Measurements from ENCODE around the gene PI16.
"Not testable (repeated sequence)": the region's sequence is repeated elsewhere in the genome, so short reads cannot be mapped to it uniquely, and the experiment has no call there.

Gene PI16

DNA sequence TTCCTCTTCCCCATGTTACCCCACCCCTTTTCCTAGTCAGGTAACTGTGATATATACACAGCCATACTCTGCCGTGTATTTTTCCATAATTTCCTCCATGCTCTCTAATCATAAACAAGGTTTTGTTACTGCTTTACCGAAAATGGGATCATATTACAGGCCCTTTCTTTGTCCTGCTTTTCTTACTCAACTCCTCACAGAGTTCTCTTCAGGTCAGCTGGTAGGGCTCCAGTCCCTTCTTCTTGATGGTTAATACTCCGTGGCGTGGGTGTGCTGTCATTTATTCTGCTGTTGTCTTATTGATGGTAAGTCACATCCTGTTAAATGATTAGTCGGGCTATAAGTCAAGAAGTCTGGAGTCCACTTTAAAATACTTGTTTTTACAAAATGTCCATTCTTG lies 24.9 kb upstream of the PI16 start:
- DNase-seq, result no peak

DNA sequence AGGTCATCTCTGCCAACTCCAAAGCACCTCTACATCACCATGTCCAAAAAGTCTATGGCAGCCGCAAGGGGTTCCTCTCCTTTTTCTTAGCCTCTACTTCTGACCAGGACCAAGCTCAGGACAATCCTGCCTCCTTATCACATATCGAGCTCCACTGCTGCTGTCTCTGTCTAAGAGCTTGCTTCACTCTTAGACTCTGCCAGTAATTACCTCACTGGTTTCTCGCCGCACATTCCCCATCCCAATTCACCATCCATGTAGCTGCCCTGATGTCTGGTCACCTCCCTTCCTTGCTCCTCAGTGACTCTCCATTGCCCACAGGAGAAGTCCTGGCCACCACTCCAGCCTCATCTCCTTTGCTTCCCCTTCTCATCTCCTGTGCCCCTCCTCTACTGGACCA lies 24.1 kb upstream of the PI16 start:
- no peak for DNase-seq

DNA sequence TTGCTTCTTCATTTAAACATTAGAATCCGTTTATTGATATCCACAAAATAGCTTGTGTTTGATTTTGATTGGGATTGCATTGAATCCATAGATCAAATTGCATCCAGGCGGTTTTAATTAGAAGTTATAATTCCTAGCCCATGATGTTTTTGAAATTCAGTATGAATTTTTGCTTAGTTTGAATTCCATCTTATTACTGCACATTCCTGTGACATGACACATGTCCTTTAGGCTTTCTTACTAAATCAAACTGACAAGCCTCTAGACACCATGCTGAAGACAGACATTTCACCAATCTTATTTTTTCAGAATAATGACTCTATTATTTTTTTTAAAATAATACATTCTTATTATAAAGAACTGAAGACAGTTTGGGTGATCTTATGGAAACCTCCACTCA lies 21.4 kb upstream of the PI16 start:
- no peak for DNase-seq

DNA sequence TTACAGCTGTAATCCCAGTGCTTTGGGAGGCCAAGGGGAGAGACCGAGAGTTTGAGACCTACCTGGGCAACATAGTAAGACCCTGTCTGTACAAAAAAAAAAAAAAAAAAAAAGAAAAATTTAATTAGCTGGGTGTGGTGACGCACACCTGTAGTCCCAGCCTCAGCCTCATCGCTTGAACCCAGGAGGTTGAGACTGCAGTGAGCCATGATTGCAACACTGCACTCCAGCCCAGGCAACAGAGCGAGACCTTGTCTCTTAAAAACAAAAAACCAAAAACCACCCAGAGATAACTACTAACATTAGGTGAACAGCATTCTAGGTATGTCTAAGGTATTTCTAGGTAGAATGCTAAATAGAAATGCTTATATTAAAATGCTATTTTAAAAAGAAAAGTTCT lies 21.0 kb upstream of the PI16 start:
- no peak for DNase-seq

DNA sequence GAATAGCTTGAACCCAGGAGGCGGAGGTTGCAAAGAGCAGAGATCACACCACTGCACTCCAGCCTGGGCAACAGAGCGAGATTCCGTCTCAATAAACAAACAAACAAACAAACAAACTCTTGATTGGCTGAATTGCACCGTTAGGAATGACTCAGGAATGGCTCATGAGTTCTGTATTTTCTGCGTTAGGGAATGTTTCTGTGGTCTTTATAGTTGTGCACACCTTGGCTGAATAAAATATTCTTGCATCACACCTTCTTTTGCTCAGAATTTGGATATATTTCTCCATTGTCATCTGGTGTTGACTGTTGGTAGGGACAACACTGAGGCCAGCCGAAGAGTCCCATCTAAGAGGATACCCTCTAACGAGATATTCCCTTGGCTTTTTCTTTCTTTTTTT lies 19.6 kb upstream of the PI16 start:
- DNase-seq, result no peak

DNA sequence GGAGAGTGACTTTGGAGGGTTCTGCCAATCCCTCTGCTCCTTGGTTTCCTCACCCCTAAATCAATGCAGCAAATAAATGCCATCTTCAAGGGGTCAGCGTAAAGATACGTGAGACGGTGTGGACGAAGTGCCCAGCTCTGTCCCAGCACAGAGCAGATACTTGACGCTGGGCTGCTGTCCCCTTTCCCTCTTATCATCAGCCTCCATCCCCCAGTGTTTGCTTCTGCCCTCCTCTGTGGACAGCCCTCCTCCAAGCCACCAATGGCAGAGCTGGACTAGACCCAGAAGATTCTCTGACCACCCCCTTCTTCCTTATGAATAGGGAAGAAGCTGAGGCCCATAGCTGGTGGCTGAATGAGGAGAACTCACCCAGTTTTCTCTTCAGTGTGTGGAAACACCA lies 17.7 kb upstream of the PI16 start:
- DNase-seq, result no peak

DNA sequence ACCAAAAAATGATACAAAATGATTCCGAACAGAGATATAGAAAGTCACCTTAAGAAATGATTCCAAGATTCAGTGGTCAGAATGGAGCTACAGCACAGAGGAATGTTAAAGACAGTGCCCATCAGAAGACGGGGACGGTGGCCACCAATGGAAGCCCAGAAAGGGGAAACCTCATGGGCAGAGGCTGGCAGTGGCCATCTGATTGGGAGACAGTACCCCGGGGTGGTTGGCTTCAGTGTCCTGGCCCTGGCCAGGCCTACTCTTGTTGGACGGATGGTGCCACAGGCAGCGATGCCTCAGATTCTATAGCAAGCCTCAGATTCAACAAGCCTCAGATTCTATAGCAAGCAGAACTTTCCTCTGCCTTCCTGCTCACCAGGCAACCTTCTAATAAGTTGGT lies 16.6 kb upstream of the PI16 start:
- DNase-seq, result no peak

DNA sequence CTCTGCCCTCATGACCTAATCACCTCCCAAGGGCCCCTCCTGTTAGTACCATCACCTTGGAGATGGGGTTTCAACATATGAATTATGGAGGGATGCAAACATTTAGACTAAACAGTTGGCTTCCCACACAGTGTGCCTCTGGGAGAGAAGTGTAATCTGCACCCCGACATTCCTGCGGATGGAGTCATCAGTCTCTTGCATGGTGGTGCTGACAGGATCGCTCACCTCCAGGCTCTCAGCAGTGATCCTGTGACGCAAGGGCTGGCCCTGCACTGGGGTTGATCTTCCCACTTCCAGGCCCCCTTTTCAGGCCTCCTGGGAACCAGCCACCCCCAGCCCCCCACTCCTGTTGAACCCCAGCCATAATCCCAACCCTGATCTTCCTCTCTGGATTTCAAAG lies 16.0 kb upstream of the PI16 start:
- DNase-seq, result no peak

DNA sequence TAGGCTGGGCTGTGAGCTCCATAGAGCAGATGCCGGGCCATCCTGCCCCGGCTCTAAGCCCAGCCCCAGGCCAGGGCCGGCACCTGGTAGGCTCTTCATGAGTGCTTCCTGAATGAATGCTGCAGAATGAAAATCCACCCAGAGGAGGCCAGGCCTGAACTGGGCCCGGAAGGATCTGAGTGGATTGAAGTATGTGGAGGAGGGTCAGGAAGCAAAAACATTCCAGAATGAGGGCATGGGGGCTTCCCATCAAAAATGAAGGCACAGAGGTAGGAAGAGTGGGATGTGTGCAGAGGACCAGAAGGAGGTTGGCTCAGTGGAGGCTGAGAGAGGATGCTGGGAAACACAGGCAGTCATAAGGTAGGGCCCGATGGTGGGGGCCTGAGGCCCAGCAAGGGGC lies 15.5 kb upstream of the PI16 start:
- DNase-seq, result not testable (repeated sequence)

DNA sequence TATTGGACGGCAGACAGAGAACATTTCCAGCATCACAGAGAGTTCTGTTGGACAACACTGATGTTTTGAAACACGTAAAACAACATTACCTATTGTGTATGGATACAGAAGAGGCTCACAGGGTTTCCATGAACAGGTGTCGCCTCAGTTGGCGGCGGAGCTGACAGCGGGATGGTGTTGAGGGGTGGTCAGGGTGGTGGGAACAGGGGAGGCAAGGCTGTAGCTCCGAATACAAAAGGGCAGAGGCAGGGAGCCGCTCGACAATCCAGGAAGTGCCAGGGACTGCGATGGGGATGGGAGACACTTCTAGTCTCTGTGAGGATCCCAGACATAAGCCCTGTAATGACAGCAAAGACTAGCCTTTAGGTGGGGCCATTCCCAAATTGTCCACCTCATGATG lies 14.5 kb upstream of the PI16 start:
- DNase-seq, result no peak

DNA sequence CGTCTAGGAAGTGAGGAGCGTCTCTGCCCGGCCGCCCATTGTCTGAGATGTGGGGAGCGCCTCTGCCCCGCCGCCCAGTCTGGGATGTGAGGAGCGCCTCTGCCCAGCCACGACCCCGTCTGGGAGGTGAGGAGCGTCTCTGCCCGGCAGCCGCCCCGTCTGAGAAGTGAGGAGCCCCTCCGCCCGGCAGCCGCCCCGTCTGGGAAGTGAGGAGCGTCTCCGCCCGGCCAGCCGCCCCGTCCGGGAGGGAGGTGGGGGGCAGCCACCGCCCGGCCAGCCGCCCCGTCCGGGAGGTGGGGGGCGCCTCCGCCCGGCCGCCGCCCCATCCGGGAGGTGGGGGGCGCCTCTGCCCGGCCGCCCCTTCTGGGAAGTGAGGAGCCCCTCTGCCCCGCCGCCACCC lies 13.0 kb upstream of the PI16 start:
- DNase-seq, result not testable (repeated sequence)

DNA sequence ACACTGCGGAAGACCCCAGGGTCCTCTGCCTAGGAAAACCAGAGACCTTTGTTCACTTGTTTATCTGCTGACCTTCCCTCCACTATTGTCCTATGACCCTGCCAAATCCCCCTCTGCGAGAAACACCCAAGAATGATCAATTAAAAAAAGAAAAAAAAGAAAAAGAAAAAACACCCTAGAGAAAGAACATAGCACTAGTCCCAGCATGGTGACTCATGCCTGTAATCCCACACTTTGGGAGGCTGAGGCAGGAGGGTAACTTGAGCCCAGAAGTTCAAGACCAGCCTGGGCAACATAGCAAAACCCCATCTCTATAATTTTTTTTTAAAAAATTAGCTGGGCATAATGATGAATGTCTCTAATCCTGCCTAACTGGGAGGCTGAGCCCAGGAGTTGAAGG lies 12.2 kb upstream of the PI16 start:
- not testable (repeated sequence) for DNase-seq

DNA sequence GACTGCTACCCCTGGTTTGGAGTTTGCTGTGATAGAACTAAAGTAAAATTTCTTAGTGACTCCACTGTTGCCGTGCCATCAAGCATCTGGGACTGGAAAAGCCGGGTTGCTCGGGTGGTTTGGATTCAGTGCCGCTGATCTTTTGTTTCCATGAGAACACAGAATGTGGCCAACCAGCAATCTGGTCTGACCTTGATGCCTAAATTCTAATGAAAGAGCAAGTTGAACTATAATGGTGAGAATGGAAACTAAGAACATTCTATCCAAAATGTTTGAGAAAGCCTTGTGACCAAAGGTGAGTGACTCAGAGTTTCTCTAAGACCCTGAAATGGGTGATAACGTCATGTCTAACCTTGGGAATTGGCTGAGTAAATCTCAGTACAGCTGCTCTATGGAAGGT lies 9.9 kb upstream of the PI16 start:
- DNase-seq, result no peak

DNA sequence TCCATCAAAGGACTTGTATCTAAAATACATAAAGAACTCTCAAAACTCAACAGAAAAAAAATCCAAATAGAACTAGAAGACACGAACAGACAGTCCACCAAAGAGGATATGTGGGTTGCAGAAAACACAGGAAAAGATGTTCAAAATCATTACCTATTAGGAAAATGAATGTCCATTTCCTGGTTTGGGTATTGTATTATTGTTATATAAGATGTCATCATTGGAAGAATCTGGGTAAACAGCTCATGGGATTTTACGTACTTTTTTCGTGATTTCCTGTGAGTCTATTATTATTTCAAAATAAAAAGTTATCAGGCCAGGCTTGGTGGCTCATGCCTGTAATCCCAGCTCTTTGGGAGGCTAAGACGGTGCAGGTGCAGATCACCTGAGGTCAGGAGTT lies 9.2 kb upstream of the PI16 start:
- DNase-seq, result no peak

DNA sequence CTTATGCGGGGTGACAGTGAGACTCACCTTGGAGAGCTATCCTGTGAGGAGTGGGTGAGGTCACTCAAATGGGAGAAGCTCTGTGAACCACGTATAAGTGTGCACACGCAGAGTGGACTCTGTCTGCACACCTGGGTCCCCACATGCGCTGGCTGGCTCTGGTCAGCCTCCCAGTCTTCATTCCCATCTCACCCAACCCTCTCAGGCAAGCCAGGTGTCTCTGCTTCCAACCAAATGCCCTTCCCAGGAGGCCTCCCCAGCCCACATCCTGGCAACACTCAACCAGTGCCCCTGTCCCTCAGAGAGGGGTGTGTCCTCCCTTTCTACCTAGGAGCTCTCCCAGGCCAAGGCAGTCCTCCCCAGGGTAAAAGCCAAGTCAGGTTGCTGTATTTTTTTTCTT lies 8.0 kb upstream of the PI16 start:
- no peak for DNase-seq

DNA sequence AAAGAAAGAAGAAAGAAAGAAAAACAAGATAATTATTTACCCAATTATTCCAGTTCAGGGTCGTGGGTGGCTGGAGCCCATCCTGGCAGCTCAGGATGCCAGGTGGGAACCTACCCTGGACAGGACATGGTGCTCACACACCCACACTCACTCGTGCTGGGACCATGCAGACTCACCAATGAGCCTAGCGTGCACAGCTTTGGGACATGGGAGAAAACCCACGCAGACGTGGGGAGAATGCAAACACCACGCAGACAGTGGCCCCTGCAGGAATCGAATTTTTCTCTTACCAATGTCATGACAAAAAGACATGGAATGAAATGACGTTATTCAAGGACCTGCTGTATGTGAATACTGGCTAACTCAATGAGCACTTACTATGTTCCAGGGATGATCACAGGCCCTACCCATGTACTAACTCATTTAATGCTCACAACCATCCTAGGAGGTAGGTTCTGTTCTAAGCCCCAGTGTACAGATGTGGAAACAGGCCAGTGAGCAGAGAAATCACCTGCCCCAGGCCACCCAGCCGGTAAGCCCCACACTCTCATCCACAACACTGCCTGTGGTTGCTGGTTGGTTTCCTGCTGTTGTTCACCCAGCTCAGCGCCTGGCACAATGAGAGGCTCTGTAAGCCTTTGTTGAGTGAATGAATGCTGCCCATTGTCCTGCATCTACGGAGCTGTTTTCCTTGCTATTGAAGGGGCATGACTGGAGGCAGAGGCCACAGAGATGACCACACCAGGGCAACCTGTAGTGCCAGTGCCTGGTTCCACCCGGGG lies 6.8 kb upstream of the PI16 start:
- DNase-seq, result no peak

DNA sequence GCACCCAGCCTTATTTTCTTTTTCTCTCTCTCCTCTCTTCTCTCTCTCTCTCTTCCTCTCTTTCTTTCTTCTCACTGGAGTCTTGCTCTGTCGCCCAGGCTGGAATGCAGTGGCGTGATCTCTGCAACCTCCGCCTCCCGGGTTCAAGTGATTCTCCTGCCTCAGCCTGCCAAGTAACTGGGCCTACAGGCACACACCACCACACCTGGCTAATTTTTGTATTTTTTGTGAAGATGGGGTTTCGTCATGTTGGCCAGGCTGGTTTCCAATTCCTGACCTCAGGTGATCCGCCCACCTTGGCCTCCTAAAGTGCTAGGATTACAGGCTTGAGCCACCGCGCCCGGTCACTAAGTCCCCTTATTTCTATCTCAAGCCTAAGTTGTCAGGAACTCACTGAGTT lies 5.5 kb upstream of the PI16 start:
- DNase-seq, result not testable (repeated sequence)

DNA sequence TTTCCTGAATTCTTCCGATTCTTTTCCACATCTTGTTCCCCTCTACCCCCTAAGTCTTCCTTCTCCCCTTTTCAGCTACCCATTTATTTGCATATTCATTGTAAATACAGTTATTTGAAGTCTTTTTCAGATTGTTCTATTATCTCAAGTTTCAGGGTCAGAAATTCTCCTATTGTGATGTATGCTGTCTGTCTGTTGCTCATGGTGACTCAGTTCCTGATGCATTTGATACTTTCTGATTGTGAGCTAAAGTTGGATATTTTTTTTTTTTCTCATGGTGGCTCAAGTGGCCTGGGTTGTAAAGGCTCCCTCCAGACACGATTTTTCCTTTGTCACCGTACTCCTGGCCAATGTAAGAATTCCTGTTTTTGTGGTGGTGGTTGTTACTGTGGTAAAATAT lies 4.9 kb upstream of the PI16 start:
- DNase-seq, result no peak

DNA sequence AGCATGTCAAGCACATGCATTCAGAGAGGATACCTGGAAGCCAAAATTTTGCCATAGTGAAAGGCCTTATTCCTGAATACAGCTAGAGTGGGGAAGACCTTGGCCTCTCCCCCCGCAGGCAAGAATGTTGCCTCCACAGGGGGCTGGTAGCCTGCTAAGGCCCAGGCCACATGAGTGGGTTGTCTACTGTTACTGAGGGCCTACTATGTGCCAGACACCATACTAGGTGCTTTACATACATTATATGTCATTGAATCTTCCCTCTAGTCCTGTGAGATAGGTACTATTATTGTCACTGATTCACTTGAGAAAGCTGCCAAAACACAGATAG lies 642 bp upstream of the PI16 start:
- DNase-seq, result no peak

DNA sequence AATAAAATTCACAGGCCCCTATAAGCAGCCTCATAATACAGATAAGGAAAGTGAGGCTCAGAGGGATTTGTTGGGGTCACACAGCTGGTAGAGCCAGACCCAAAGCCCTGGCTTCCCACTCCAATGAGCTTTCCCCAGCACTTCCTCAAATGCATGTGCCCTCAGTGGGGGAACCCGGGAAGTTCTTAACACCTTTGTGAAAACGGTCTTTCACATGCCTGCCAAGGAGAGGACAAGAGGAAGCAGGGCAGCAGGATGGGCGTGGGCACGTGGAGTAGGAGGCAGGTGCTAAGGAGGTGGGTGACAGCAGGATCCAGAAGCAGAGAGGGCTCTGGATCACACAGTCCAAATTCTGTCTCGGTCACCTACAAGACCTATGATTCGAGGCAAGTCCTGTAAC lies 598 bp downstream of the PI16 start:
- DNase-seq, result no peak

DNA sequence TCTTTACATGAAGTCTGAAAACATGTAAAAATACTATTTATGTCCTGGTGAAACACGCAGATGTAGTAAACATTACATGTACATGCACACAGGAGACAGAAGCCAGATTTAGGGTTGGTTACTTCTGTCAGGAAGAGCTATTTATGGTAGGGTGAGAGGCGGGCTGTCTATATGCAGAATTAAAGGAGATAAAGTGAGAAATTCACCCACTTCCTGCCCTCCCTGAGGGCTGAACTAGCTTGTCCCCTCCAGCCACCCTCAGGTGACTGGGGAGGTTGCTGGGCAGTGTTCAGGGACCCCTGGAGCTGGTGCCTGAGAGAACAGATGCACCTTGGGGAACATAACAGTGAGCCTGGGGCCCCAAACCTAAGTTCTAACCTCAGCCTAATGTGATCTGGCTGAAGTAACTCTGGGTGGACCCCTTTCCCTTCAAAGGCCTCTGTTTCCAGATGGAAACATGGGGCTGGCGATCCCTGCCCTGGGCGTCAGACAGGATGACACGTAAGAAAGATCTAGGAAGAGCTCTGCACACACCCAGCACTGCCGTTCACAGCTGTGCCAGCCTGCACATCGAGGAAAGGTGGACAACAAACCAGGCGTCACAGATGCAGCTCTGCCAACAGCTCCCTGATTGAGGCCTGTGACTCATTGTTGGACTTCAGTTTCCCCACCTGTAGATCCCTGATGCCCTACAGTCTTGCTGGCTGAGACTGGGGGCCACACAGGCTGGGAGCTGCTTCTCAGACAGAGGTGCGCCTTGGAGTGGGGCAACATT lies 1.3 kb downstream of the PI16 start:
- no peak for DNase-seq

DNA sequence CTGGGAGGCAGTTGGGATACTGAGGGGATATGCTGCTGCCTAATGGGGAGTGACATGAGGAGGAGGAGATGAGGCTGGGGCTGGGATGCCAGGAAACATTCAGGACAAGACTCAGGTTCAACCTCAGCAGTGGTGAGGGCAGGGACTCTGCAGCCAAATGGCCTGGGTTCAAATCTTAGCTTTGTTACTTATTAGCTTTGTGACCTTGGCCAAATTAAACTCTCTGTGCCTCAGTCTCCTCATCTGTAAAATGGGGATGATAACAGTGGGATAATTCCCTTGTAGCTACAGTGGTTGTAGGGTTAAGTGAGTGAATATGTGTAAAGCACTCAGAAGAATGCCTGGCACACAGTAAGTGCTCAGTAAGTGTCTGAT lies 1.9 kb downstream of the PI16 start:
- no peak for DNase-seq

DNA sequence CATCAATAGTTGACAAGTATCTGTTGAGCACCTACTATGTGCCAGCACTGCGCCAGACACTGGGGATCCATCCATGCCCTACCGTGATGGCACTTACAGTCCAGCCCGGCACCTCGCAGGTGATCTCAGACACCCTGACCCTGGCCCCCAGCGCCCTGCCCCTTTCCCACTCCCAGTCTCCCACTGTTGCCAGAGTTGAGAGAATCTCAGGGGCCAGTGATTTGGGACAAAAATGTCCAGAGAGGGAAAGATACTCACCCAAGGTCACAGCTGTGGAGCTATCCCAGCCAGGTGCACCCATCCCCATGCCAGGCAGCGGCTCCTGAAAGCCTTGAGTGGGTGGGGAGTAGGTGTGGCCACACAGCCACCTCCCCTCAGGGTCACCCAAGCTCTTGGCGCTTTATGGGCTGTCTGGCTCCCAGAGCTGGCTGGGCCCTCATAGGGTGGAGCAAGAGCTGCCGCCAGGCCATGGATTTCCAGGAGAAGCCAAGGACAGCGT lies 3.3 kb downstream of the PI16 start:
- DNase-seq, result no peak

DNA sequence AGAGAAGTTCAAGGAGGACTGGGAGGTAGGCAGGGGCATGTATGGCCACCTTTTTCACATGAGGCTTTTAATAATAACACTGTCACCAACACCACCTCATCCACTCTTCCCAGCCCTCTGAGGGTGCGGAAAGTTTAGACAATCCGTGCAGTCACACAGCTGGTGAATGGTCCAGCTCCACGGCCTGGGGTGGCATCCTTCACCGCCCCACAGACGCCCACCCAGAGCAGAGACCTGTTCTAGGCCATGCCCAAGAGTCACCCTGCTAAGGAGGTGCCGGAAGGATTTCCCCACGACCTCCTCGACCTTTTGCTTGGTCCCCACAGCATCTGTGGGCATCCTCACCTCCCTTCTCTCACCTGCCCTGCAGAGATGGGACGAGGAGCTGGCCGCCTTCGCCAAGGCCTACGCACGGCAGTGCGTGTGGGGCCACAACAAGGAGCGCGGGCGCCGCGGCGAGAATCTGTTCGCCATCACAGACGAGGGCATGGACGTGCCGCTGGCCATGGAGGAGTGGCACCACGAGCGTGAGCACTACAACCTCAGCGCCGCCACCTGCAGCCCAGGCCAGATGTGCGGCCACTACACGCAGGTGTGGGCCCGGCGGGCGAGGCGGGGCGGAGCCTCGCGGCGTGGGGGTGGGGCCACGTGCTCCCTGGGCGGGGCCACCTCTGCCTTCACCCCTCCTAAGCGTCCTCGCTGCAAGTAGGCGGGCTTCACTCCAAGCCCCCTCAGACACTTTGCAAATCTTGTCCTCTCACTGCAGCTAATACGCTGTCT lies 4.4 kb downstream of the PI16 start:
- no peak for DNase-seq
